ENCODE results near the gene ADAMTSL2. TPM values are rescaled to one million over a fixed set of nuclear protein-coding genes. Genes with fewer than 3 reads are reported as not detected.

Gene ADAMTSL2
- total and polyA plus RNA-seq, 4 donors = 1.8 to 18.2 (median 7.7) TPM

DNA sequence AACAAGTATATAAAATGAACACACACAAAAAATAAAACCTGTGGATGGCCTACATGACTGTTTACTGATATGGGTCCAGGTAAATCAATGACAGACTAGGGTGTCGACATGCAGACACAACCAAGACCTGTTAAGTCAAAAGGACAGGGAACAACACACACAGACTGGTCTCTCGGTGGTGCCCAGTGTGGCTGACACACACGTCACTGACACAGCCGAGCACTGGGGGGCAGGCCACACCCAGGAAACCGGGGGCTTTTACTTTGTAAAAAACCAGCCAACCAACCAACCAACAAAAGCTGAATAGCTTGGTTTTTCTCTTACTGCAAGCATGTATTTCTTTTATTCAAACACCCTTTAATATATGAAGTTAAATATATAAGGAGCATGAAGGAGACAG lies 69.7 kb downstream of the ADAMTSL2 start:
- H3K27ac ChIP-seq (ENCODE audit: low read depth in 1 of 2, low read length in 2 of 2) = no peak overlapping the region
- no peaks in the 10 kb centered on the region for H3K36me3 ChIP-seq (ENCODE audit: control insufficient read depth in 4 of 4, insufficient read depth in 3 of 4, low read depth in 1 of 4, low read length in 3 of 4)
- no peak for DNase-seq (ENCODE audit: low spot score)
- peaks cover 0 to 2% (median 0%) of the 10 kb centered on the region in 4 donors for H3K4me1 ChIP-seq (ENCODE audit: control insufficient read depth in 4 of 4, insufficient read depth in 4 of 4, low read length in 3 of 4)
- H3K4me3 ChIP-seq (ENCODE audit: low read depth in 1 of 3, low read length in 3 of 3) = no peak overlapping the region
- 26% methylated on average over 5 of the region's 5 CpGs for WGBS
- no peak overlapping the region for H3K9ac ChIP-seq (ENCODE audit: low read depth in 1 of 2, low read length in 2 of 2)
- H3K9me3 ChIP-seq (ENCODE audit: control insufficient read depth in 4 of 4, low read length in 3 of 4) = no peaks in the 10 kb centered on the region
- peaks cover 0 to 2% (median 0%) of the 10 kb centered on the region in 4 donors for H3K27me3 ChIP-seq (ENCODE audit: control insufficient read depth in 4 of 4, insufficient read depth in 4 of 4, low read length in 3 of 4)
- TF ChIP-seq, protein P1, sequence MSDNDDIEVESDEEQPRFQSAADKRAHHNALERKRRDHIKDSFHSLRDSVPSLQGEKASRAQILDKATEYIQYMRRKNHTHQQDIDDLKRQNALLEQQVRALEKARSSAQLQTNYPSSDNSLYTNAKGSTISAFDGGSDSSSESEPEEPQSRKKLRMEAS (IDR thresholded peaks at IDR 0.05) = no peak
- peak; percentile 10 to 33 for TF ChIP-seq RAD21 (IDR thresholded peaks at IDR 0.05)

DNA sequence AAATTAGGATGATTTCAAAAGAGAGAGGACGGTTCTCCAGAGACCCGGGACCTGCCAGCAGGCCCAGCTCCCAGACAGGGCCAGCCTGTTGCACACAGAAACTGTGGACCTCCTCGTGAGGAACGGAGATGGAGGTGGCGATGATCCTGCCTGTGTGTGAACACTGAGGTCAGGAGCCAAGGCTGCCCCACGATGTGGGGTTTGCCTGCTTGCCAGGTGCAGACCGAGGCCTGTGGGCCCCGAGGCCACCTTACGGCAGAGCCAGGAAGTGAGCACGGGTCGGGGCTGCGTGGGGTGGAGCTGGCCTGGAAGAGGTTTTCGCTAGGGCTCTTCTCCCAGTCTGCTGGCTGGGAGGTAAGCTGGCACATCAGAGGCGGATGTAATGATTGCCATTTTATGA lies 70.4 kb downstream of the ADAMTSL2 start:
- Histone ChIP-seq H3K4me1 (ENCODE audit: control insufficient read depth in 4 of 4, insufficient read depth in 4 of 4, low read length in 3 of 4) (peaks cover 0 to 2% (median 0%) of the 10 kb centered on the region in 4 donors), H3K36me3 (ENCODE audit: control insufficient read depth in 4 of 4, insufficient read depth in 3 of 4, low read depth in 1 of 4, low read length in 3 of 4) (no peaks in the 10 kb centered on the region), H3K27ac (ENCODE audit: low read depth in 1 of 2, low read length in 2 of 2) (no peak overlapping the region), H3K27me3 (ENCODE audit: control insufficient read depth in 4 of 4, insufficient read depth in 4 of 4, low read length in 3 of 4) (peaks cover 0 to 2% (median 0%) of the 10 kb centered on the region in 4 donors), H3K9ac (ENCODE audit: low read depth in 1 of 2, low read length in 2 of 2) (no peak overlapping the region), H3K9me3 (ENCODE audit: control insufficient read depth in 4 of 4, low read length in 3 of 4) (no peaks in the 10 kb centered on the region), H3K4me3 (ENCODE audit: low read depth in 1 of 3, low read length in 3 of 3) (no peak overlapping the region)
- TF ChIP-seq, protein P2, sequence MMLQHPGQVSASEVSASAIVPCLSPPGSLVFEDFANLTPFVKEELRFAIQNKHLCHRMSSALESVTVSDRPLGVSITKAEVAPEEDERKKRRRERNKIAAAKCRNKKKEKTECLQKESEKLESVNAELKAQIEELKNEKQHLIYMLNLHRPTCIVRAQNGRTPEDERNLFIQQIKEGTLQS (IDR thresholded peaks at IDR 0.05) = no peak
- TF ChIP-seq HNF4A (conservative IDR thresholded peaks at IDR 0.05) = no peak
- no peak for TF ChIP-seq RXRA (IDR thresholded peaks at IDR 0.05)
- TF ChIP-seq EGR1 (IDR thresholded peaks at IDR 0.05; ENCODE audit: low read depth in 2 of 2) = no peak
- DNase-seq (ENCODE audit: low spot score) = no peak
- 73% methylated on average over 14 of the region's 14 CpGs for WGBS

DNA sequence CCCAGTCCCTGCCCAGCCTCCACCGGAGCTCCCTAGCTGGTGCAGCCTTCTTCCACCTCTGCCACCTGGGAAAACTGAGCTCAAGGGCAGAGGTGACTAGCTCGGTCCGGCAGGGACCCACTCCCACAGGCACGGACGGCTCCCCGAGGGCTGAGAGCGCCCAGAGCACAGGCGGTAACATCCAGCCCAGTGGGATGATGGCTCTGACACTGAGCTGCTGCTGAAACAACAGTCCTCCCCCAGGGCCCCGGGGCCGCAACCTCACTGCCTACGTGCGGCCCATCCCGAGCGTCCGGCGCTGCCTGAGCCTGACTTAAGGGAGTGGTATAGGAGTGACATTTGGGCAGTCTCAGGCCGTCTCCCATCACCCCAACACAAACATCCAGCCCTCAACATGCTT lies 70.9 kb downstream of the ADAMTSL2 start:
- no peak for TF ChIP-seq HNF4G (IDR thresholded peaks at IDR 0.05)
- no peak for TF ChIP-seq FOXA1 (IDR thresholded peaks at IDR 0.05)
- TF ChIP-seq, protein P3, sequence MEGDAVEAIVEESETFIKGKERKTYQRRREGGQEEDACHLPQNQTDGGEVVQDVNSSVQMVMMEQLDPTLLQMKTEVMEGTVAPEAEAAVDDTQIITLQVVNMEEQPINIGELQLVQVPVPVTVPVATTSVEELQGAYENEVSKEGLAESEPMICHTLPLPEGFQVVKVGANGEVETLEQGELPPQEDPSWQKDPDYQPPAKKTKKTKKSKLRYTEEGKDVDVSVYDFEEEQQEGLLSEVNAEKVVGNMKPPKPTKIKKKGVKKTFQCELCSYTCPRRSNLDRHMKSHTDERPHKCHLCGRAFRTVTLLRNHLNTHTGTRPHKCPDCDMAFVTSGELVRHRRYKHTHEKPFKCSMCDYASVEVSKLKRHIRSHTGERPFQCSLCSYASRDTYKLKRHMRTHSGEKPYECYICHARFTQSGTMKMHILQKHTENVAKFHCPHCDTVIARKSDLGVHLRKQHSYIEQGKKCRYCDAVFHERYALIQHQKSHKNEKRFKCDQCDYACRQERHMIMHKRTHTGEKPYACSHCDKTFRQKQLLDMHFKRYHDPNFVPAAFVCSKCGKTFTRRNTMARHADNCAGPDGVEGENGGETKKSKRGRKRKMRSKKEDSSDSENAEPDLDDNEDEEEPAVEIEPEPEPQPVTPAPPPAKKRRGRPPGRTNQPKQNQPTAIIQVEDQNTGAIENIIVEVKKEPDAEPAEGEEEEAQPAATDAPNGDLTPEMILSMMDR (IDR thresholded peaks at IDR 0.05; ENCODE audit: low read depth, low read length, missing input control) = no peak
- WGBS = 91% methylated on average over 17 of the region's 17 CpGs
- Histone ChIP-seq H3K4me1 (ENCODE audit: control insufficient read depth in 4 of 4, insufficient read depth in 4 of 4, low read length in 3 of 4) (peaks cover 0 to 2% (median 0%) of the 10 kb centered on the region in 4 donors), H3K4me3 (ENCODE audit: low read depth in 1 of 3, low read length in 3 of 3) (no peak overlapping the region), H3K27ac (ENCODE audit: low read depth in 1 of 2, low read length in 2 of 2) (no peak overlapping the region), H3K36me3 (ENCODE audit: control insufficient read depth in 4 of 4, insufficient read depth in 3 of 4, low read depth in 1 of 4, low read length in 3 of 4) (no peaks in the 10 kb centered on the region), H3K9me3 (ENCODE audit: control insufficient read depth in 4 of 4, low read length in 3 of 4) (no peaks in the 10 kb centered on the region), H3K27me3 (ENCODE audit: control insufficient read depth in 4 of 4, insufficient read depth in 4 of 4, low read length in 3 of 4) (peaks cover 0 to 2% (median 0%) of the 10 kb centered on the region in 4 donors), H3K9ac (ENCODE audit: low read depth in 1 of 2, low read length in 2 of 2) (no peak overlapping the region)
- DNase-seq (ENCODE audit: low spot score) = no peak

DNA sequence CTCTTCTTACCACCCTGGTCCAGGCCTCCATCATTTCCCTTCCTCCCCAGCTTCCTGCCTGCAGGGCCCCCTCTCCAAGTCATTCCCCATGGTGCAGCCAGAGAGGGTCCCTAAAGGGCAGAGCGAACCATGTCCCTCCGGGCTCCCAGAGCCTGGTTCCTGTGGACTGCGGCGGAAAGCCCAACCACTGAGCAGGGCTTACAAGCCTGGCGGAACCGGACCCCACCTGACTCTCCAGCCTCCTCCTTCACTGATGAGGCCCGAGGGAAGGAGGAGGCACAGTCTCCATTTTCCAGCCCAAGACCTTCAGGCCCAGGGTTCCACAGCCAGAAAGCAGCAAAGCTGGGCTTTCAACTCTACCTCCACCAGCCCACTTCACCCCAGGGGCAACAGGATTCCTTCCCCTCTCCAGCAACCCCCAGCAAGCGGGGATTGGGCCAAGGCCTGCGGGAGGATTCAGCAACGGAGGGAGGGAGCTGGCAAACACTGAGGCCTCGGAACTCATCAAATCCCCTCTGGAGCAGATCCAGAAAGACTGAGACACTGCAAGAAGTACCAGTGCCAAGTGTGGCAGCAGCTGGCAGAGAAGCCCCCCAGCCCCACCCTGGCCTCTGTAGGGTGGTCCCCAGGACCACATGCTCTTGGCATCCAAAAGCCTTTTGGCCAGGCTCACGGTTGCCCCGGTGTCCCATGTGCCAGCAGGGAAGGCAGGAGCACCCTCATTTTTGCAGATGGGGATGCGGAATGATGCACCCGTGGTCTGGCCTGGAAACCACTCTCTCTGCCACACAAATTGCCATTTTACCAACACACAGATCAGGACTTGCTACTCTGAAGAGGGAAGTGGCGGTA lies 71.6 kb downstream of the ADAMTSL2 start:
- H3K36me3 ChIP-seq (ENCODE audit: control insufficient read depth in 4 of 4, insufficient read depth in 3 of 4, low read depth in 1 of 4, low read length in 3 of 4) = no peaks in the 10 kb centered on the region
- no peak overlapping the region for H3K4me3 ChIP-seq (ENCODE audit: low read depth in 1 of 3, low read length in 3 of 3)
- no peaks in the 10 kb centered on the region for H3K9me3 ChIP-seq (ENCODE audit: control insufficient read depth in 4 of 4, low read length in 3 of 4)
- H3K4me1 ChIP-seq (ENCODE audit: control insufficient read depth in 4 of 4, insufficient read depth in 4 of 4, low read length in 3 of 4) = peaks cover 0 to 2% (median 0%) of the 10 kb centered on the region in 4 donors
- H3K27ac ChIP-seq (ENCODE audit: low read depth in 1 of 2, low read length in 2 of 2) = no peak overlapping the region
- DNase-seq (ENCODE audit: low spot score) = no peak
- H3K27me3 ChIP-seq (ENCODE audit: control insufficient read depth in 4 of 4, insufficient read depth in 4 of 4, low read length in 3 of 4) = peaks cover 0 to 2% (median 0%) of the 10 kb centered on the region in 4 donors
- WGBS = 77% methylated on average over 16 of the region's 16 CpGs
- no peak overlapping the region for H3K9ac ChIP-seq (ENCODE audit: low read depth in 1 of 2, low read length in 2 of 2)
- TF ChIP-seq, protein P4, sequence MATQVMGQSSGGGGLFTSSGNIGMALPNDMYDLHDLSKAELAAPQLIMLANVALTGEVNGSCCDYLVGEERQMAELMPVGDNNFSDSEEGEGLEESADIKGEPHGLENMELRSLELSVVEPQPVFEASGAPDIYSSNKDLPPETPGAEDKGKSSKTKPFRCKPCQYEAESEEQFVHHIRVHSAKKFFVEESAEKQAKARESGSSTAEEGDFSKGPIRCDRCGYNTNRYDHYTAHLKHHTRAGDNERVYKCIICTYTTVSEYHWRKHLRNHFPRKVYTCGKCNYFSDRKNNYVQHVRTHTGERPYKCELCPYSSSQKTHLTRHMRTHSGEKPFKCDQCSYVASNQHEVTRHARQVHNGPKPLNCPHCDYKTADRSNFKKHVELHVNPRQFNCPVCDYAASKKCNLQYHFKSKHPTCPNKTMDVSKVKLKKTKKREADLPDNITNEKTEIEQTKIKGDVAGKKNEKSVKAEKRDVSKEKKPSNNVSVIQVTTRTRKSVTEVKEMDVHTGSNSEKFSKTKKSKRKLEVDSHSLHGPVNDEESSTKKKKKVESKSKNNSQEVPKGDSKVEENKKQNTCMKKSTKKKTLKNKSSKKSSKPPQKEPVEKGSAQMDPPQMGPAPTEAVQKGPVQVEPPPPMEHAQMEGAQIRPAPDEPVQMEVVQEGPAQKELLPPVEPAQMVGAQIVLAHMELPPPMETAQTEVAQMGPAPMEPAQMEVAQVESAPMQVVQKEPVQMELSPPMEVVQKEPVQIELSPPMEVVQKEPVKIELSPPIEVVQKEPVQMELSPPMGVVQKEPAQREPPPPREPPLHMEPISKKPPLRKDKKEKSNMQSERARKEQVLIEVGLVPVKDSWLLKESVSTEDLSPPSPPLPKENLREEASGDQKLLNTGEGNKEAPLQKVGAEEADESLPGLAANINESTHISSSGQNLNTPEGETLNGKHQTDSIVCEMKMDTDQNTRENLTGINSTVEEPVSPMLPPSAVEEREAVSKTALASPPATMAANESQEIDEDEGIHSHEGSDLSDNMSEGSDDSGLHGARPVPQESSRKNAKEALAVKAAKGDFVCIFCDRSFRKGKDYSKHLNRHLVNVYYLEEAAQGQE (IDR thresholded peaks at IDR 0.05) = no peak
- TF ChIP-seq, protein P3 (IDR thresholded peaks at IDR 0.05; ENCODE audit: low read depth, low read length, missing input control) = no peak
- TF ChIP-seq GABPA (IDR thresholded peaks at IDR 0.05 in 1 of 2, conservative IDR thresholded peaks at IDR 0.05 in 1 of 2) = no peak
- no peak for TF ChIP-seq RXRA (IDR thresholded peaks at IDR 0.05)
- no peak for TF ChIP-seq NR2F2 (IDR thresholded peaks at IDR 0.05)
- TF ChIP-seq JUND (IDR thresholded peaks at IDR 0.05) = no peak
